Endothelial cell of umbilical vein (primary cell): ENCODE data around the gene TRAPPC3L.

ENCODE experiments used
- CTCF ChIP-seq, 2 donors: IDR thresholded peaks; 1 replicate in 1 of 2; 2 replicates in 1 of 2; pipeline ENCODE4 v1.5.1; 2011; ENCODE audit warnings: low read length in 2 of 2, mild to moderate bottlenecking in 2 of 2, moderate library complexity in 2 of 2, control low read depth in 1 of 2, inconsistent platforms in 1 of 2, low read depth in 1 of 2; ENCODE audit not compliant: insufficient read depth in 1 of 2; ENCODE audit errors: extremely low read depth in 1 of 2
- POLR2A ChIP-seq: IDR thresholded peaks from 2 replicates; pipeline ENCODE4 v1.6.1; 2012; ENCODE audit warnings: low read depth, mild to moderate bottlenecking, control low read depth, low read length

GRCh38 chr6:116556065-116556464, 10.6 kb upstream of the TRAPPC3L start:
- TF ChIP-seq CTCF (IDR thresholded peaks at IDR 0.05; ENCODE audit: extremely low read depth in 1 of 2, insufficient read depth in 1 of 2, low read depth in 1 of 2, low read length in 2 of 2) (no peak), POLR2A (no peak)
